Activated gamma-delta T cell treated with Interleukin-2 at 50 U/mL for 16 hours (primary cell): Measurements from ENCODE around the gene ROBO3.

Source experiments
- DNase-seq: peaks from one replicate; pipeline ENCODE4 v3.0.0-alpha.2; 2020

The ROBO3 gene

GRCh38 chr11:124894606-124895430 is 29.6 kb downstream of the ROBO3 start:
- no peak for DNase-seq

GRCh38 chr11:124895471-124895971 is 30.3 kb downstream of the ROBO3 start:
- no peak for DNase-seq

GRCh38 chr11:124896071-124896750 is 31.0 kb downstream of the ROBO3 start:
- no peak for DNase-seq

GRCh38 chr11:124896821-124897391 is 31.7 kb downstream of the ROBO3 start:
- no peak for DNase-seq

GRCh38 chr11:124897674-124898262 is 32.5 kb downstream of the ROBO3 start, which contains the start of gene ROBO4:
Gene ROBO4 (minus strand): TSS chr11:124897865. CDS start chr11:124897795, 70 bp downstream.
- no peak for DNase-seq

GRCh38 chr11:124898263-124898680 is 33.0 kb downstream of the ROBO3 start:
- no peak for DNase-seq

- no peak for DNase-seq
These were observed 33.5 kb downstream of the ROBO3 start for GRCh38 chr11:124898711-124899110.

GRCh38 chr11:124899383-124900145 is 34.3 kb downstream of the ROBO3 start:
- no peak for DNase-seq

- DNase-seq = no peak
These were observed 35.2 kb downstream of the ROBO3 start for GRCh38 chr11:124900464-124900863.

GRCh38 chr11:124902616-124903015 is 37.4 kb downstream of the ROBO3 start:
- DNase-seq = no peak

GRCh38 chr11:124915541-124916369 is 50.5 kb downstream of the ROBO3 start:
- no peak for DNase-seq

- DNase-seq = no peak
These were observed 51.1 kb downstream of the ROBO3 start for GRCh38 chr11:124916370-124916710.

GRCh38 chr11:124917115-124917637 is 51.9 kb downstream of the ROBO3 start:
- DNase-seq = no peak

GRCh38 chr11:124918950-124919349 is 53.7 kb downstream of the ROBO3 start, which contains the start of gene HEPN1:
Gene HEPN1 (plus strand): TSS chr11:124919250.
- DNase-seq = no peak

GRCh38 chr11:124919898-124920297 is 54.7 kb downstream of the ROBO3 start:
- no peak for DNase-seq

GRCh38 chr11:124920356-124920755 is 55.1 kb downstream of the ROBO3 start:
- no peak for DNase-seq

- DNase-seq = peak; percentile 78
These were observed 55.8 kb downstream of the ROBO3 start for GRCh38 chr11:124920870-124921609.

GRCh38 chr11:124922831-124923230 is 57.6 kb downstream of the ROBO3 start:
- no peak for DNase-seq

- no peak for DNase-seq
These were observed 58.1 kb downstream of the ROBO3 start for GRCh38 chr11:124923296-124923695.

- DNase-seq = no peak
These were observed 63.9 kb downstream of the ROBO3 start for GRCh38 chr11:124928942-124929665.
